Endothelial cell of umbilical vein (primary cell): ENCODE data around the gene AP5B1.
"Not testable (repeated sequence)": the region's sequence is repeated elsewhere in the genome, so short reads cannot be mapped to it uniquely, and the experiment has no call there.

Experiments
- CTCF ChIP-seq, 2 donors: IDR thresholded peaks; 1 replicate in 1 of 2; 2 replicates in 1 of 2; pipeline ENCODE4 v1.5.1; 2011; ENCODE audit warnings: low read length in 2 of 2, mild to moderate bottlenecking in 2 of 2, moderate library complexity in 2 of 2, control low read depth in 1 of 2, inconsistent platforms in 1 of 2, low read depth in 1 of 2; ENCODE audit not compliant: insufficient read depth in 1 of 2; ENCODE audit errors: extremely low read depth in 1 of 2
- EZH2 ChIP-seq: IDR thresholded peaks from 2 replicates; pipeline ENCODE4 v1.6.1; 2012; ENCODE audit warnings: borderline replicate concordance, low read depth, mild to moderate bottlenecking, moderate library complexity, low read length, inconsistent platforms; ENCODE audit not compliant: severe bottlenecking
- JUN ChIP-seq: IDR thresholded peaks from 2 replicates; pipeline ENCODE4 v1.6.1; 2011; ENCODE audit warnings: borderline replicate concordance, low read depth; ENCODE audit not compliant: insufficient read length, insufficient read depth
- MAX ChIP-seq: IDR thresholded peaks from 2 replicates; pipeline ENCODE4 v1.6.1; 2011; ENCODE audit not compliant: insufficient read depth, insufficient read length
- POLR2A ChIP-seq: IDR thresholded peaks from 2 replicates; pipeline ENCODE4 v1.6.1; 2012; ENCODE audit warnings: low read depth, mild to moderate bottlenecking, control low read depth, low read length
- POLR2AphosphoS5 ChIP-seq: IDR thresholded peaks from 2 replicates; pipeline ENCODE4 v1.6.1; 2012; ENCODE audit warnings: low read depth, mild to moderate bottlenecking, control low read depth, low read length, moderate library complexity; ENCODE audit not compliant: insufficient read depth

- TF ChIP-seq CTCF (IDR thresholded peaks at IDR 0.05; ENCODE audit: extremely low read depth in 1 of 2, insufficient read depth in 1 of 2, low read depth in 1 of 2, low read length in 2 of 2); JUN; MAX; POLR2A; EZH2; POLR2AphosphoS5: not testable (repeated sequence)
These were observed 45.7 kb downstream of the AP5B1 start for GRCh38 chr11:65735111-65735510.
